GM21737 (cell line): ENCODE results near the gene KIF17.
A peak's percentile ranks its signal among the peaks of the same experiment; 100 is the strongest.

Source experiments
- ATAC-seq: cut with Tn5 transposase; IDR thresholded peaks from one replicate; pipeline ENCODE4 v1.9.1; 2021; ENCODE audit warnings: mild to moderate bottlenecking, moderate library complexity; ENCODE audit not compliant: unreplicated experiment

KIF17 gene

GRCh38 chr1:20717452-20718342 lies at the start of gene KIF17:
Gene KIF17 (minus strand): TSS chr1:20718007. CDS start chr1:20717706, 301 bp downstream.
- ATAC-seq, result no peak

GRCh38 chr1:20767271-20767670 lies 49.5 kb upstream of the KIF17 start:
- ATAC-seq, result no peak

GRCh38 chr1:20763417-20763816 lies 45.6 kb upstream of the KIF17 start:
- ATAC-seq, result no peak

GRCh38 chr1:20760322-20760721 lies 42.5 kb upstream of the KIF17 start:
- ATAC-seq, result no peak

- no peak for ATAC-seq
Measured at GRCh38 chr1:20753589-20753988, 35.8 kb upstream of the KIF17 start.

- no peak for ATAC-seq
Measured at GRCh38 chr1:20751462-20751990, 33.7 kb upstream of the KIF17 start.

GRCh38 chr1:20742671-20743070 lies 24.9 kb upstream of the KIF17 start:
- ATAC-seq, result no peak

GRCh38 chr1:20740781-20741180 lies 23.0 kb upstream of the KIF17 start:
- ATAC-seq, result no peak

- no peak for ATAC-seq
Measured at GRCh38 chr1:20739225-20739624, 21.4 kb upstream of the KIF17 start.

- no peak for ATAC-seq
Measured at GRCh38 chr1:20735581-20736111, 17.8 kb upstream of the KIF17 start.

GRCh38 chr1:20733360-20733975 lies 15.7 kb upstream of the KIF17 start:
- ATAC-seq, result no peak

- peak; percentile 52 for ATAC-seq
Measured at GRCh38 chr1:20732588-20733359, 15.0 kb upstream of the KIF17 start, which contains the start of gene SH2D5. Gene SH2D5 (minus strand): TSS chr1:20732703. CDS start chr1:20728044, 4,659 bp downstream.

- no peak for ATAC-seq
Measured at GRCh38 chr1:20732071-20732587, 14.3 kb upstream of the KIF17 start.

GRCh38 chr1:20731057-20731991 lies 13.5 kb upstream of the KIF17 start:
- ATAC-seq, result no peak

- ATAC-seq, result no peak
Measured at GRCh38 chr1:20730690-20731056, 12.9 kb upstream of the KIF17 start.

GRCh38 chr1:20729990-20730689 lies 12.3 kb upstream of the KIF17 start:
- ATAC-seq, result no peak

GRCh38 chr1:20729155-20729931 lies 11.5 kb upstream of the KIF17 start:
- no peak for ATAC-seq
